ENCODE measurements around the gene CHCHD6.

DNA sequence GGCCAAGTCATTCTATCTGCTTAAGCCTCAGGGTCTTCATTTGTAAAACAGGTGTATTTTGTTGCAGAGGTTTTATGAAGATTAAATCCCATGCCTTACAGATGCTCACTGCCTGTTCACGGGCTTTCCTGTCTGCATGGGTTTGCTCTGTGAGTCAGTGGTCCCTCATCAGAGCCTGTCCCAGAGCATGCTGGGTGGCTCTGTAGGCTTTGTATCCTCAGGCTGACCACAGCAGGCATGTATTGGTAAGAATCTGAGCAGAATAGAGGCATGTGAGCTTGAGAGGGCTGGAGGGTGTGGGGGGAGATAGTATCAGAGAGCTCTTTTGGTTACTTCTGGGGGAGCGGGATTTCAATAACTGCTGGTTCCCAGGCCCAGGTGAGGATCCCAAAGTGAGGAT is 233.5 kb downstream of the CHCHD6 start:
- no peak for TF ChIP-seq POLR2A (IDR thresholded peaks at IDR 0.05)
- TF ChIP-seq, protein P1, sequence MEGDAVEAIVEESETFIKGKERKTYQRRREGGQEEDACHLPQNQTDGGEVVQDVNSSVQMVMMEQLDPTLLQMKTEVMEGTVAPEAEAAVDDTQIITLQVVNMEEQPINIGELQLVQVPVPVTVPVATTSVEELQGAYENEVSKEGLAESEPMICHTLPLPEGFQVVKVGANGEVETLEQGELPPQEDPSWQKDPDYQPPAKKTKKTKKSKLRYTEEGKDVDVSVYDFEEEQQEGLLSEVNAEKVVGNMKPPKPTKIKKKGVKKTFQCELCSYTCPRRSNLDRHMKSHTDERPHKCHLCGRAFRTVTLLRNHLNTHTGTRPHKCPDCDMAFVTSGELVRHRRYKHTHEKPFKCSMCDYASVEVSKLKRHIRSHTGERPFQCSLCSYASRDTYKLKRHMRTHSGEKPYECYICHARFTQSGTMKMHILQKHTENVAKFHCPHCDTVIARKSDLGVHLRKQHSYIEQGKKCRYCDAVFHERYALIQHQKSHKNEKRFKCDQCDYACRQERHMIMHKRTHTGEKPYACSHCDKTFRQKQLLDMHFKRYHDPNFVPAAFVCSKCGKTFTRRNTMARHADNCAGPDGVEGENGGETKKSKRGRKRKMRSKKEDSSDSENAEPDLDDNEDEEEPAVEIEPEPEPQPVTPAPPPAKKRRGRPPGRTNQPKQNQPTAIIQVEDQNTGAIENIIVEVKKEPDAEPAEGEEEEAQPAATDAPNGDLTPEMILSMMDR (IDR thresholded peaks at IDR 0.05), result no peak
